MM.1S (cell line): ENCODE results near the gene FBLN2.

Experiments used
- DNase-seq: peaks from one replicate; pipeline ENCODE4 v3.0.0-alpha.2; 2015
- H2AFZ ChIP-seq: fragments of 300-600 bp; sonication (generic); 2 replicates; pipeline ENCODE4 v1.6.0; 2016; ENCODE audit warnings: antibody characterized with exemption, low read length
- H3F3A ChIP-seq: fragments of 300-600 bp; sonication (generic); 2 replicates; pipeline ENCODE4 v1.6.1; 2016; ENCODE audit warnings: mild to moderate bottlenecking, antibody characterized with exemption, low read length, moderate library complexity, mixed read lengths; ENCODE audit not compliant: insufficient read depth
- H3K27ac ChIP-seq: fragments of 300-600 bp; sonication (generic); 2 replicates; pipeline ENCODE4 v1.5.1; 2016; ENCODE audit warnings: mild to moderate bottlenecking, low read length
- H3K27me3 ChIP-seq: fragments of 300-600 bp; sonication (generic); replicated peaks from 2 replicates; pipeline ENCODE4 v1.6.0; 2016; ENCODE audit warnings: low read length; ENCODE audit not compliant: insufficient read depth
- H3K36me3 ChIP-seq: fragments of 300-600 bp; sonication (generic); replicated peaks from 2 replicates; pipeline ENCODE4 v1.6.1; 2016; ENCODE audit warnings: mild to moderate bottlenecking, low read length, mixed read lengths; ENCODE audit not compliant: insufficient read depth
- H3K4me1 ChIP-seq: fragments of 300-600 bp; sonication (generic); 2 replicates; pipeline ENCODE4 v1.6.1; 2016; ENCODE audit warnings: low read length, mixed read lengths
- H3K4me2 ChIP-seq: fragments of 300-600 bp; sonication (generic); 2 replicates; pipeline ENCODE4 v1.6.0; 2016; ENCODE audit warnings: low read depth, low read length
- H3K4me3 ChIP-seq: fragments of 300-600 bp; sonication (generic); 2 replicates; pipeline ENCODE4 v1.5.1; 2016; ENCODE audit warnings: low read length, mixed read lengths
- H3K79me2 ChIP-seq: fragments of 300-600 bp; sonication (generic); 2 replicates; pipeline ENCODE4 v1.6.1; 2016; ENCODE audit warnings: mixed run types, low read length, mixed read lengths
- H3K9ac ChIP-seq: fragments of 300-600 bp; sonication (generic); 2 replicates; pipeline ENCODE4 v1.6.1; 2016; ENCODE audit warnings: low read length, mixed read lengths
- H3K9me2 ChIP-seq: fragments of 300-600 bp; sonication (generic); replicated peaks from 2 replicates; pipeline ENCODE4 v1.6.1; 2016; ENCODE audit warnings: mild to moderate bottlenecking, low read length, mixed read lengths; ENCODE audit not compliant: insufficient read depth
- H3K9me3 ChIP-seq: fragments of 300-600 bp; sonication (generic); replicated peaks from 2 replicates; pipeline ENCODE4 v1.6.1; 2016; ENCODE audit warnings: mild to moderate bottlenecking, low read length, mixed read lengths; ENCODE audit not compliant: insufficient read depth
- H4K20me1 ChIP-seq: fragments of 300-600 bp; sonication (generic); 2 replicates; pipeline ENCODE4 v1.6.1; 2016; ENCODE audit warnings: mild to moderate bottlenecking, low read length, moderate library complexity, mixed read lengths; ENCODE audit not compliant: insufficient read depth
- CTCF ChIP-seq: fragments of 300-600 bp; sonication (generic); IDR thresholded peaks from 2 replicates; pipeline ENCODE4 v1.5.1; 2016; ENCODE audit warnings: antibody characterized with exemption, low read length, mixed read lengths
- EZH2 ChIP-seq: fragments of 300-600 bp; sonication (generic); optimal IDR thresholded peaks from 2 replicates; pipeline ENCODE3; 2017; ENCODE audit warnings: low read depth, mild to moderate bottlenecking, antibody characterized with exemption, low read length, mixed read lengths
- EZH2phosphoT487 ChIP-seq: fragments of 300-600 bp; sonication (generic); IDR thresholded peaks from 2 replicates; pipeline ENCODE4 v1.6.1; 2018; ENCODE audit warnings: antibody characterized with exemption, low read length

The FBLN2 gene

GRCh38 chr3:13607821-13608597 is 59.1 kb downstream of the FBLN2 start:
- Histone ChIP-seq H3K4me3 (no peak overlapping the region), H4K20me1 (no peaks in the 10 kb centered on the region), H3F3A (no peaks in the 10 kb centered on the region), H3K4me2 (no peak overlapping the region), H3K9me3 (no peaks in the 10 kb centered on the region), H3K9me2 (no peaks in the 10 kb centered on the region), H3K27me3 (peaks cover 57% of the 10 kb centered on the region), H3K9ac (no peak overlapping the region), H3K79me2 (no peaks in the 10 kb centered on the region), H2AFZ (no peak overlapping the region), H3K36me3 (no peaks in the 10 kb centered on the region), H3K27ac (no peak overlapping the region), H3K4me1 (no peaks in the 10 kb centered on the region)
- no peak for DNase-seq
- TF ChIP-seq EZH2 (no peak), EZH2phosphoT487 (no peak), CTCF (no peak)

- Histone ChIP-seq H3K4me2 (no peak overlapping the region), H3K79me2 (no peaks in the 10 kb centered on the region), H3K36me3 (no peaks in the 10 kb centered on the region), H3K9me2 (no peaks in the 10 kb centered on the region), H3F3A (no peaks in the 10 kb centered on the region), H3K27ac (no peak overlapping the region), H3K27me3 (peaks cover 68% of the 10 kb centered on the region), H3K9me3 (no peaks in the 10 kb centered on the region), H4K20me1 (no peaks in the 10 kb centered on the region), H3K9ac (no peak overlapping the region), H3K4me1 (no peaks in the 10 kb centered on the region), H3K4me3 (no peak overlapping the region), H2AFZ (no peak overlapping the region)
- no peak for TF ChIP-seq CTCF
- no peak for TF ChIP-seq EZH2
- TF ChIP-seq EZH2phosphoT487 = no peak
- no peak for DNase-seq
Observed at GRCh38 chr3:13608969-13609725, 60.2 kb downstream of the FBLN2 start.

GRCh38 chr3:13610006-13610570 is 61.2 kb downstream of the FBLN2 start:
- Histone ChIP-seq H4K20me1 (no peaks in the 10 kb centered on the region), H3K9me2 (no peaks in the 10 kb centered on the region), H3K4me3 (no peak overlapping the region), H3K9me3 (no peaks in the 10 kb centered on the region), H3K27ac (no peak overlapping the region), H3K4me2 (no peak overlapping the region), H3K36me3 (no peaks in the 10 kb centered on the region), H3F3A (no peaks in the 10 kb centered on the region), H3K9ac (no peak overlapping the region), H2AFZ (no peak overlapping the region), H3K27me3 (peaks cover 61% of the 10 kb centered on the region), H3K4me1 (no peaks in the 10 kb centered on the region), H3K79me2 (no peaks in the 10 kb centered on the region)
- DNase-seq = no peak
- TF ChIP-seq EZH2 = no peak
- no peak for TF ChIP-seq EZH2phosphoT487
- no peak for TF ChIP-seq CTCF
